HG03571 (cell line): ENCODE data around the gene BAD.
A peak's percentile ranks its signal among the peaks of the same experiment; 100 is the strongest.

ENCODE experiments used
- ATAC-seq: cut with Tn5 transposase; IDR thresholded peaks from one replicate; pipeline ENCODE4 v1.9.1; 2021; ENCODE audit not compliant: unreplicated experiment

Gene BAD

DNA sequence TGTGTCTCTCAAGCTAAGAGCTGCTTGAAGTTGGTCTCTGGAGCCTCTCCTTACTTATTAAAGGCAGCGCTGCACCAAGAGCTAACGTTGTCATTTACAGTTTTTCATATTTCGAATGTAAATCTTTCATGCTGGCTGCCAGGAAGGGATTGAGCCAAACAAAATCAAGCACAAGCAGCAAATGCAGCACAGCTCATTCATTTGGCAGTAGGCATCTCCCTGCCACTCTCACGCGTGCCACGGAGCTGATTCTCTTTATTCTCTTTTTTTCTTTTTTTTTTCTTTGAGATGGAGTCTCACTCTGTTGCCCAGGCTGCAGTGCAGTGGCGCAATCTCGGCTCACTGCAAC lies 51.5 kb downstream of the BAD start:
- ATAC-seq = no peak

DNA sequence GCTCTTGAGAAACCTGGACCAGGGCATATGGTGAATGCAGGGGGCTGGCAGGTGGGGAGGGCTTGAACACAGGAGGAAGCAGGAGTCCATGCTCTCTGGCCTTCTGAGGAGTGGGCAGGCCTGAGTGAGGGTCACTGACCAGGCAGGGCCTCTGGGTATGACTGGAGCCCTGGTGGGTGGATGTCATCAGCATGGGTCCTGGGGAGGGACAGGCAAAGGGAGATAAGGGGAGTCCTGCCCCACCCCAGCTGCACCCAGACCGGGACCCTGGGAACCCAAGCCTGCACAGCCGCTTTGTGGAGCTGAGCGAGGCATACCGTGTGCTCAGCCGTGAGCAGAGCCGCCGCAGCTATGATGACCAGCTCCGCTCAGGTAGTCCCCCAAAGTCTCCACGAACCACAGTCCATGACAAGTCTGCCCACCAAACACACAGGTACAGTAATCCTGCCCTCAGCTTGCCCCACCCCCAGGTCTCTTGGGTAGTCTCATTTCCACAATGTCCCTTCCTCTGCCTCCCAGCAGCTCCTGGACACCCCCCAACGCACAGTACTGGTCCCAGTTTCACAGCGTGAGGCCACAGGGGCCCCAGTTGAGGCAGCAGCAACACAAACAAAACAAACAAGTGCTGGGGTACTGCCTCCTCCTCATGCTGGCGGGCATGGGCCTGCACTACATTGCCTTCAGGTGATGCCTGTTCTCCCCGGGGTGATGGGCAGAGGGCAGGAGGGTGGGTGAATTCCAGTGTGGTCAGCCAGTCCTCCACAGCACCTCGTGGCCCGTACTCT lies 52.1 kb downstream of the BAD start:
- no peak for ATAC-seq

DNA sequence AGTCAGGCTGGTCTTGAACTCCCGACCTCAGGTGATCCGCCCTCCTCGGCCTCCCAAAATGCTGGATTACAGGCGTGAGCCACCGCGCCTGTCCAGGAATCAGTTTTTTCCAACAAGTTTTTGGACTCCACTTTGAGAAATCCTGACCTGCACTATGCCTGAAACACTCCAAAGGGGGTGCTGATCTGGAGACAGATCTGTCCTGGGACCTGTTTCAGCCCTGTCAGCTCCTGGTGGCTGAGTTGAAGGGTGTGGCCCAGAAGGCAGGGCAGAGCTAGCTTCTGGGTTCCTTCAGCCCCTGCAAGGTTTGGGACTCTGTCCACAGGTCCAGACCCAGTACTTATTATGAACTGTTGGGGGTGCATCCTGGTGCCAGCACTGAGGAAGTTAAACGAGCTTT lies 52.9 kb downstream of the BAD start:
- ATAC-seq = no peak

DNA sequence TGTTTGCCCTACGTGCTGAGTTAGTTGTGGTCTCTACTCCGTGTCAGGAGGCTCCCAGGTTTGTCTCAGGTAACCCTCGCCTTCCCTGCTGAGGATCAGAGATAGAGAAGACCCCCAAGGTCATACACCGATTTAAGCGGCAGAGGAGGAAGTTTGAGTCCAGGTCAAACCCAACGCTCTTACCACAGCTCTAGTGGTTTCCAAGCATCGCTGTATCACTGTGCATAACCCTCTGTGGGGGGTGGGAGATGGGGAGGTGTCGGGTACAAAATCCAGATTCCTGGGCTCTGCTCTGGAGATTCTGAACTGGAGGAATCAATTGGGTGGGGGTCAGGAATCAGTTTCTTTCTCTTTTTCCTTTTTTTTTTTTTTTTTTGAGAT lies 53.5 kb downstream of the BAD start:
- no peak for ATAC-seq

GRCh38 chr11:64230171-64230984 lies 54.1 kb downstream of the BAD start, which contains the start of gene DNAJC4:
Gene DNAJC4 (plus strand): TSS chr11:64230548. CDS start chr11:64230855, 307 bp downstream.
- ATAC-seq = peak; percentile 43

- ATAC-seq = no peak
These were observed 54.7 kb downstream of the BAD start for GRCh38 chr11:64229744-64230170.

DNA sequence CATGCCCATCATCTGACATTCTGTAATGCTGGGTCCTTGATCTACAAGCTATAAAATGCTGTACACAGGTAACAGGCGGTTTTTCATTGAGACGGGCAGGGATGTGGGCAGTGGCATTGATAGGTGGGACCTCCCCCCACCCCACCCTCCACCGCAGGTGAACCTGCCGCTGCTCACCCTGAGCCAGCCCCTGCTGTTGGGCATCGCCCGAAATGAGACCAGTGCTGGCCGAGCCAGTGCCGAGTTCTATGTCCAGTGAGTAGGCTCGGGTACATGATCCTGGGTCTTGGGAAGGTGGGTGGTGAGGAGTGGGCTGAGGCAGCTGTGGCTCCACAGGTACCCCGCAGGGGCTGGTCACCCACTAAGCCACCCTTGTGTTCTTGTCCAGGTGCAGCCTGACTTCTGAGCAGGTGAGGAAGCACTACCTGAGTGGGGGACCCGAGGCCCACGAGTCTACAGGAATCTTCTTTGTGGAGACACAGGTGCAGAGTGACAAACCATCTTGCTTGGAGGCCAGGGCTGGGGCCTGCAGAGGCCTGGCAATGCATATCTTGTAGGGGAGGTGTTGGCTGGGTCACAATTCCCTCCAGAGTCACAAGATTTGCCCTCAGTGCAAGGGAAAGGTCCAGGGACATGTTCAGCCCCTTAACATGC lies 55.2 kb downstream of the BAD start:
- ATAC-seq = no peak

GRCh38 chr11:64227405-64227956 lies 57.0 kb downstream of the BAD start:
- ATAC-seq = no peak

- ATAC-seq = no peak
These were observed 57.9 kb downstream of the BAD start for GRCh38 chr11:64226507-64227051.

GRCh38 chr11:64225608-64226506 lies 58.6 kb downstream of the BAD start, which contains the start of the genes NUDT22 and TRPT1:
Gene NUDT22 (plus strand): TSS chr11:64226274. CDS start chr11:64226653, 379 bp downstream.
Gene TRPT1 (minus strand): TSS chr11:64226186. CDS start chr11:64225860, 326 bp downstream.
- ATAC-seq = no peak

DNA sequence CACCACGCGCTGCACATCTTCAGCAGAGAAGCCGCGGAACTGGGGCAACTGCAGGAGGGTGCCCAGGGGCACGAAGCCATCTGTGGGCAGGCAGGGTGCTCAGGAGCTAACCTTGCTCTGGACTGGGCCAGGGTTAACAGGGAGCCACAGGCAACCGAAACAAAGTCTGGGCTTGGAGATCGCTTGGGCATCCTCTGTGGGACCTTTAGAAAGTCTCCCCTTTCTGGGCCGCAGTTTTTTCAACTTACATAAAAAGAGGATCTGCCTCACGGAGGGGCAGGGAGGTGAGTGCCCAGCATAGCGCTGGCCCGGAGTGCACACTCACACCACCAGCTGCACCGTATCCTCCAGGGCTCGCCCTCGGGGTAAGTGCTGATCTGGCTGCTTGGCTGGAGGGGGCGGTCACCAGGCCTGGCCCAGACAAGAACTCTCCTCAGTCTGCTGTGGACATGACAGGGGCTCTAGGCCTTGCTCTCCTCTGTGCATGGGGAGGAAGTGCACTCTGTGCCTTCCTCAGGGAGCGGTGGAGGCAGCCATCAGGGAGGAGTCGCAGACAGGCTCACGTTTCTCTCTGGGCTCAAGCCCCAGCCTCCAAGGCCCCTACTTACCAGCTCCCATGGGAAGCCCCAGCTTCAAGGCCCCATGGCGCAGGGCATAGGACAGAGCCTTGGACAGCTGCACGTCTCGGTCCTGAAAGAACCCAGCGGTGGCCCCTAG lies 59.4 kb downstream of the BAD start:
- no peak for ATAC-seq

DNA sequence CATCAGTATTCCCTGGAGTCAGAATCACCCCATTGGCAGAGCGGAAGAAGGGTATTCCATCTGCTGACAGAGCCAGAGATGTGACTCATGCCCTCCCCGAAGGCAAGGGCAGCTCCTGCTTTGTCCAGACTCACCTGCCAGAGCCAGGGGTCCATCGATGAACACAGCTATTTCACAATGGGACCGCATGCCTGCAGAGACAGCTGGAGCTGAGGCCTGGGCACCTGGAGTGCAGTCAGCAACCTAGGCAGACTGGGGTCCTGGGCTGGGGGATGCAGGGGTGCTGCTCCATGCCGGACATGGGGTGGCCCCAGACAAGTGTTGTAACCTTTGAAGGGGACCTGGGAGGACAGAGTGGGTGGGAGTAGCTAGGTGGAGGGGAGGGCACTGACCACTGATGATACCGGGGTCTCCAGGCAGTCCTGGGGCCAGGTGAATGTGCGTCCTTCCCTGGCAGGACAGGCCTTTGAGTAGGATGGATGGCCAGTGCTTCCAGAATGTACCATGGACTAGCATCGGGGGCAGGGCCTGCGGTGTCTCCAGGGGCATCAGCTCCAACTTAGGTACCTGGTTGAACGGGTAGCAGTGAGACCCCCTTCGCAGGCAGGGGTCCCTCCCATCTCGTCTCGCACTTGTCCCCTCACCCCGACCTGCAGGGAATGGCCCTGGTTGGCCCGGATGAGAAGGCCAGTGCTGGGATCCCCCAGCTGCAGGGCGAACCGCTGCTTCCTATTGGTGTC lies 60.1 kb downstream of the BAD start:
- no peak for ATAC-seq

GRCh38 chr11:64223001-64223651 lies 61.3 kb downstream of the BAD start:
- ATAC-seq = no peak

DNA sequence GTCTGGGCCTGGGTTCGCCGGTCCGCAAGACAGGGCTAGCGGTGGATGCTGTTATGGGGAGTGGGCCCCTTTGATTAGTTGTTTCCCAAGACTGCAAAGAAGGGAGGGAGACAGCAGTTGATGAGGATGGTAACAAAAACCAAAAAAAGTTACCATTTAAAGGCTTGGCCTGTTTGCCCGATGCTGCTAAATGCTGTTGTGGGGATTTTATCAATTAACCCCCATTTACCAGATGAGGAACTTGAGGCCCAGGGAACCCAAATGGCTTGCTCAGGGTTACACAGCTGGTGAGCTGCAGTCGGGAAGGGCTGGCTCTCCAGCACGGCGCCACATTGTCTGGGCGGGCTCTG lies 61.8 kb downstream of the BAD start:
- ATAC-seq = no peak

GRCh38 chr11:64220798-64221197 lies 63.7 kb downstream of the BAD start:
- ATAC-seq = no peak

DNA sequence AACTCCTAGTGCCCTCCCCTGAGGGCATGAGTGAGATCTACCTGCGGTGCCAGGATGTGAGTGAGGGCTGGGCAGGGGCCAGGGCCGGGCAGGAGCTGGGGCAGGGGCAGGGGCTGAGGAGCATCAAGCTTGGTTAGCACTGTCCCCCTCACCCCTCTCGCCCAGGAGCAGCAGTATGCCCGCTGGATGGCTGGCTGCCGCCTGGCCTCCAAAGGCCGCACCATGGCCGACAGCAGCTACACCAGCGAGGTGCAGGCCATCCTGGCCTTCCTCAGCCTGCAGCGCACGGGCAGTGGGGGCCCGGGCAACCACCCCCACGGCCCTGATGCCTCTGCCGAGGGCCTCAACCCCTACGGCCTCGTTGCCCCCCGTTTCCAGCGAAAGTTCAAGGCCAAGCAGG lies 64.2 kb downstream of the BAD start:
- ATAC-seq = no peak
